ENCODE measurements around the gene SYN1.
A peak's percentile ranks its signal among the peaks of the same experiment; 100 is the strongest.

The SYN1 gene

GRCh38 chrX:47650164-47651042 is 30.7 kb upstream of the SYN1 start, which contains the start of gene ELK1:
Gene ELK1 (minus strand): TSS chrX:47650563. CDS start chrX:47641441, 9,122 bp downstream.
- H3K27ac ChIP-seq (ENCODE audit: low read depth, low read length): peak within 1 kb of the TSS; percentile 79

GRCh38 chrX:47649781-47650163 is 30.1 kb upstream of the SYN1 start:
- Histone ChIP-seq H3K9ac (ENCODE audit: low read length in 5 of 5) (no peak overlapping the region), H3K4me3 (ENCODE audit: low read depth in 1 of 5, low read length in 5 of 5) (peak overlapping the region; percentile 57 to 76 (median 71)), H3K27ac (ENCODE audit: low read depth, low read length) (no peak overlapping the region), H3K36me3 (ENCODE audit: control insufficient read depth in 5 of 5, insufficient read depth in 5 of 5, low read length in 5 of 5) (peaks cover 0 to 10% (median 0%) of the 10 kb centered on the region in 5 donors), H3K4me1 (ENCODE audit: control insufficient read depth in 5 of 5, insufficient read depth in 5 of 5, low read length in 5 of 5) (peaks cover 0 to 20% (median 17%) of the 10 kb centered on the region in 5 donors), H3K9me3 (ENCODE audit: control insufficient read depth in 5 of 5, low read length in 5 of 5) (peaks cover 0 to 4% (median 0%) of the 10 kb centered on the region in 5 donors), H3K27me3 (ENCODE audit: control insufficient read depth in 5 of 5, insufficient read depth in 4 of 5, low read length in 5 of 5) (peaks cover 0 to 3% (median 0%) of the 10 kb centered on the region in 5 donors)

More at GRCh38 chrX:47650164-47651042, 30.7 kb upstream of the SYN1 start, which contains the start of gene ELK1:
- Histone ChIP-seq H3K9me3 (ENCODE audit: control insufficient read depth in 5 of 5, low read length in 5 of 5) (peaks cover 0 to 4% (median 0%) of the 10 kb centered on the region in 5 donors), H3K9ac (ENCODE audit: low read length in 5 of 5) (peak within 1 kb of the TSS in 4 of 5 donors; percentile 50 to 65 (median 62)), H3K4me3 (ENCODE audit: low read depth in 1 of 5, low read length in 5 of 5) (peak within 1 kb of the TSS; percentile 70 to 81 (median 74)), H3K27me3 (ENCODE audit: control insufficient read depth in 5 of 5, insufficient read depth in 4 of 5, low read length in 5 of 5) (peaks cover 0 to 3% (median 0%) of the 10 kb centered on the region in 5 donors), H3K4me1 (ENCODE audit: control insufficient read depth in 5 of 5, insufficient read depth in 5 of 5, low read length in 5 of 5) (peaks cover 0 to 19% (median 17%) of the 10 kb centered on the region in 5 donors), H3K36me3 (ENCODE audit: control insufficient read depth in 5 of 5, insufficient read depth in 5 of 5, low read length in 5 of 5) (peaks cover 0 to 10% (median 2%) of the 10 kb centered on the region in 5 donors)

- H3K27ac ChIP-seq (ENCODE audit: low read depth, low read length): no peak overlapping the region
Measured at GRCh38 chrX:47649271-47649670, 29.6 kb upstream of the SYN1 start.

GRCh38 chrX:47648376-47648775 is 28.7 kb upstream of the SYN1 start:
- Histone ChIP-seq H3K27me3 (ENCODE audit: control insufficient read depth in 5 of 5, insufficient read depth in 4 of 5, low read length in 5 of 5) (peaks cover 0 to 5% (median 3%) of the 10 kb centered on the region in 5 donors), H3K4me3 (ENCODE audit: low read depth in 1 of 5, low read length in 5 of 5) (no peak overlapping the region), H3K27ac (ENCODE audit: low read depth, low read length) (no peak overlapping the region)

More at GRCh38 chrX:47649271-47649670, 29.6 kb upstream of the SYN1 start:
- Histone ChIP-seq H3K4me3 (ENCODE audit: low read depth in 1 of 5, low read length in 5 of 5) (peak overlapping the region in 4 of 5 donors; percentile 31 to 74 (median 64)), H3K9ac (ENCODE audit: low read length in 5 of 5) (no peak overlapping the region), H3K9me3 (ENCODE audit: control insufficient read depth in 5 of 5, low read length in 5 of 5) (peaks cover 0 to 4% (median 0%) of the 10 kb centered on the region in 5 donors), H3K27me3 (ENCODE audit: control insufficient read depth in 5 of 5, insufficient read depth in 4 of 5, low read length in 5 of 5) (peaks cover 0 to 3% (median 0%) of the 10 kb centered on the region in 5 donors), H3K36me3 (ENCODE audit: control insufficient read depth in 5 of 5, insufficient read depth in 5 of 5, low read length in 5 of 5) (peaks cover 0 to 10% (median 0%) of the 10 kb centered on the region in 5 donors), H3K4me1 (ENCODE audit: control insufficient read depth in 5 of 5, insufficient read depth in 5 of 5, low read length in 5 of 5) (peaks cover 0 to 20% (median 17%) of the 10 kb centered on the region in 5 donors)

GRCh38 chrX:47646636-47647035 is 27.0 kb upstream of the SYN1 start:
- Histone ChIP-seq H3K27ac (ENCODE audit: low read depth, low read length) (no peak overlapping the region), H3K4me1 (ENCODE audit: control insufficient read depth in 5 of 5, insufficient read depth in 5 of 5, low read length in 5 of 5) (peaks cover 0 to 25% (median 16%) of the 10 kb centered on the region in 5 donors), H3K27me3 (ENCODE audit: control insufficient read depth in 5 of 5, insufficient read depth in 4 of 5, low read length in 5 of 5) (peaks cover 0 to 6% (median 3%) of the 10 kb centered on the region in 5 donors)

More at GRCh38 chrX:47648376-47648775, 28.7 kb upstream of the SYN1 start:
- Histone ChIP-seq H3K9ac (ENCODE audit: low read length in 5 of 5) (peak overlapping the region in 1 of 5 donors; percentile 0), H3K9me3 (ENCODE audit: control insufficient read depth in 5 of 5, low read length in 5 of 5) (peaks cover 0 to 4% (median 0%) of the 10 kb centered on the region in 5 donors), H3K4me1 (ENCODE audit: control insufficient read depth in 5 of 5, insufficient read depth in 5 of 5, low read length in 5 of 5) (peaks cover 0 to 25% (median 17%) of the 10 kb centered on the region in 5 donors), H3K36me3 (ENCODE audit: control insufficient read depth in 5 of 5, insufficient read depth in 5 of 5, low read length in 5 of 5) (peaks cover 0 to 4% (median 0%) of the 10 kb centered on the region in 5 donors)

GRCh38 chrX:47645530-47645929 is 25.9 kb upstream of the SYN1 start:
- no peak overlapping the region for H3K27ac ChIP-seq (ENCODE audit: low read depth, low read length)
- H3K27me3 ChIP-seq (ENCODE audit: control insufficient read depth in 5 of 5, insufficient read depth in 4 of 5, low read length in 5 of 5): peaks cover 0 to 6% (median 3%) of the 10 kb centered on the region in 5 donors
- H3K4me1 ChIP-seq (ENCODE audit: control insufficient read depth in 5 of 5, insufficient read depth in 5 of 5, low read length in 5 of 5): peaks cover 0 to 20% (median 9%) of the 10 kb centered on the region in 5 donors
- peaks cover 0 to 10% (median 4%) of the 10 kb centered on the region in 5 donors for H3K36me3 ChIP-seq (ENCODE audit: control insufficient read depth in 5 of 5, insufficient read depth in 5 of 5, low read length in 5 of 5)
- H3K4me3 ChIP-seq (ENCODE audit: low read depth in 1 of 5, low read length in 5 of 5): no peak overlapping the region
- no peak overlapping the region for H3K9ac ChIP-seq (ENCODE audit: low read length in 5 of 5)
- peaks cover 0 to 9% (median 3%) of the 10 kb centered on the region in 5 donors for H3K9me3 ChIP-seq (ENCODE audit: control insufficient read depth in 5 of 5, low read length in 5 of 5)

More at GRCh38 chrX:47646636-47647035, 27.0 kb upstream of the SYN1 start:
- Histone ChIP-seq H3K9ac (ENCODE audit: low read length in 5 of 5) (no peak overlapping the region), H3K9me3 (ENCODE audit: control insufficient read depth in 5 of 5, low read length in 5 of 5) (peaks cover 0 to 6% (median 0%) of the 10 kb centered on the region in 5 donors), H3K36me3 (ENCODE audit: control insufficient read depth in 5 of 5, insufficient read depth in 5 of 5, low read length in 5 of 5) (no peaks in the 10 kb centered on the region), H3K4me3 (ENCODE audit: low read depth in 1 of 5, low read length in 5 of 5) (no peak overlapping the region)

GRCh38 chrX:47644557-47645091 is 25.0 kb upstream of the SYN1 start:
- Histone ChIP-seq H3K4me1 (ENCODE audit: control insufficient read depth in 5 of 5, insufficient read depth in 5 of 5, low read length in 5 of 5) (peaks cover 0 to 20% (median 9%) of the 10 kb centered on the region in 5 donors), H3K36me3 (ENCODE audit: control insufficient read depth in 5 of 5, insufficient read depth in 5 of 5, low read length in 5 of 5) (peaks cover 0 to 19% (median 10%) of the 10 kb centered on the region in 5 donors), H3K4me3 (ENCODE audit: low read depth in 1 of 5, low read length in 5 of 5) (no peak overlapping the region), H3K27ac (ENCODE audit: low read depth, low read length) (no peak overlapping the region), H3K9ac (ENCODE audit: low read length in 5 of 5) (no peak overlapping the region), H3K9me3 (ENCODE audit: control insufficient read depth in 5 of 5, low read length in 5 of 5) (peaks cover 0 to 15% (median 12%) of the 10 kb centered on the region in 5 donors), H3K27me3 (ENCODE audit: control insufficient read depth in 5 of 5, insufficient read depth in 4 of 5, low read length in 5 of 5) (peaks cover 0 to 6% (median 3%) of the 10 kb centered on the region in 5 donors)

- Histone ChIP-seq H3K27me3 (ENCODE audit: control insufficient read depth in 5 of 5, insufficient read depth in 4 of 5, low read length in 5 of 5) (peaks cover 0 to 6% (median 1%) of the 10 kb centered on the region in 5 donors), H3K27ac (ENCODE audit: low read depth, low read length) (no peak overlapping the region), H3K9me3 (ENCODE audit: control insufficient read depth in 5 of 5, low read length in 5 of 5) (peaks cover 0 to 19% (median 18%) of the 10 kb centered on the region in 5 donors), H3K36me3 (ENCODE audit: control insufficient read depth in 5 of 5, insufficient read depth in 5 of 5, low read length in 5 of 5) (peaks cover 0 to 25% (median 15%) of the 10 kb centered on the region in 5 donors), H3K4me1 (ENCODE audit: control insufficient read depth in 5 of 5, insufficient read depth in 5 of 5, low read length in 5 of 5) (peaks cover 0 to 13% (median 2%) of the 10 kb centered on the region in 5 donors), H3K4me3 (ENCODE audit: low read depth in 1 of 5, low read length in 5 of 5) (no peak overlapping the region), H3K9ac (ENCODE audit: low read length in 5 of 5) (no peak overlapping the region)
Measured at GRCh38 chrX:47643926-47644325, 24.3 kb upstream of the SYN1 start.

GRCh38 chrX:47638816-47639215 is 19.2 kb upstream of the SYN1 start:
- Histone ChIP-seq H3K9me3 (ENCODE audit: control insufficient read depth in 5 of 5, low read length in 5 of 5) (peaks cover 0 to 26% (median 19%) of the 10 kb centered on the region in 5 donors), H3K27ac (ENCODE audit: low read depth, low read length) (no peak overlapping the region), H3K9ac (ENCODE audit: low read length in 5 of 5) (no peak overlapping the region), H3K36me3 (ENCODE audit: control insufficient read depth in 5 of 5, insufficient read depth in 5 of 5, low read length in 5 of 5) (peaks cover 0 to 61% (median 39%) of the 10 kb centered on the region in 5 donors), H3K27me3 (ENCODE audit: control insufficient read depth in 5 of 5, insufficient read depth in 4 of 5, low read length in 5 of 5) (peaks cover 0 to 5% (median 0%) of the 10 kb centered on the region in 5 donors), H3K4me3 (ENCODE audit: low read depth in 1 of 5, low read length in 5 of 5) (no peak overlapping the region), H3K4me1 (ENCODE audit: control insufficient read depth in 5 of 5, insufficient read depth in 5 of 5, low read length in 5 of 5) (peaks cover 0 to 3% (median under 1%) of the 10 kb centered on the region in 5 donors)

Measured in subcutaneous abdominal adipose tissue (tissue), 5 donors.